ENCODE measurements around the gene TRPC3. TPM values are rescaled to one million over a fixed set of nuclear protein-coding genes. Genes with fewer than 3 reads are reported as not detected.

The TRPC3 gene
- total and polyA plus RNA-seq, 2 of the 8 experiments (the other 6 are each of a cell fraction or from before 2014, with no cell fraction given), result 0.37 to 0.41 TPM

DNA sequence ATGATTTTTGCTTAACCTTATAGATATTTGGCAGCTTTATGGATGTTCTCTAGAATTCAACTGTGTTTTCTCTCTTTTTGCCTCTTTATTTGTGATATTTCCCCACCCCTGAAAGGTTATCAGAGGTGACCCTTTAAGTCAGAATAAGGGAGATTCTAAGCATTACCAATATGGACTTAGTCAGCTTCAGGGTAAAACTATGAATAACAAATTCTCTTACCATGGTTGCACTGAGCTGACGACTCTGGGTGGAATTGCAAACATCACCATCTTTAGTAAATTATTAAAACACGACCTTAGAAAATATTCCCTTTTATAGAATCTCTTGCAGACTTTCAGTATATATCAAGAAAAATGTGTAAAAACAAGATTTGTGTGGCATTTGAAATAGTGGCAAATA is 21.6 kb downstream of the TRPC3 start:
- no peak overlapping the region for H2BK12ac ChIP-seq (ENCODE audit: low read depth, low read length)
- no peak overlapping the region for H2AK5ac ChIP-seq (ENCODE audit: low read depth, low read length)
- TF ChIP-seq ASH2L (IDR thresholded peaks at IDR 0.05; ENCODE audit: low read length) (no peak), SP1 (IDR thresholded peaks at IDR 0.05; ENCODE audit: low read depth, low read length) (no peak), HDAC6 (IDR thresholded peaks at IDR 0.05; ENCODE audit: low read depth, low read length) (no peak), MAFK (IDR thresholded peaks at IDR 0.05; ENCODE audit: low read depth, low read length) (no peak), SIN3A (conservative IDR thresholded peaks at IDR 0.05 in 1 of 2, IDR thresholded peaks at IDR 0.05 in 1 of 2; ENCODE audit: low read depth in 1 of 2, low read length in 2 of 2) (no peak), CHD2 (IDR thresholded peaks at IDR 0.05; ENCODE audit: low read length) (no peak), GTF2F1 (IDR thresholded peaks at IDR 0.05; ENCODE audit: borderline replicate concordance, low read depth, low read length) (no peak), POU5F1 (IDR thresholded peaks at IDR 0.05; ENCODE audit: low read depth, low read length) (no peak), FOSL1 (IDR thresholded peaks at IDR 0.05; ENCODE audit: insufficient read depth, low read depth, low read length) (no peak), PHF8 (conservative IDR thresholded peaks at IDR 0.05; ENCODE audit: low read depth, low read length) (no peak)
- TF ChIP-seq, protein P1, sequence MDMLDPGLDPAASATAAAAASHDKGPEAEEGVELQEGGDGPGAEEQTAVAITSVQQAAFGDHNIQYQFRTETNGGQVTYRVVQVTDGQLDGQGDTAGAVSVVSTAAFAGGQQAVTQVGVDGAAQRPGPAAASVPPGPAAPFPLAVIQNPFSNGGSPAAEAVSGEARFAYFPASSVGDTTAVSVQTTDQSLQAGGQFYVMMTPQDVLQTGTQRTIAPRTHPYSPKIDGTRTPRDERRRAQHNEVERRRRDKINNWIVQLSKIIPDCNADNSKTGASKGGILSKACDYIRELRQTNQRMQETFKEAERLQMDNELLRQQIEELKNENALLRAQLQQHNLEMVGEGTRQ (IDR thresholded peaks at IDR 0.05; ENCODE audit: low read length), result no peak
- H3K18ac ChIP-seq (ENCODE audit: extremely low read depth, low read length), result no peak overlapping the region
- H3K9me3 ChIP-seq (ENCODE audit: insufficient read depth in 2 of 2, low read depth in 1 of 2, low read length in 1 of 2), result no peaks in the 10 kb centered on the region
- no peak overlapping the region for H3K4ac ChIP-seq (replicated peaks; ENCODE audit: insufficient read length, low read depth, low read length)
- no peaks in the 10 kb centered on the region for H4K20me1 ChIP-seq (replicated peaks in 1 of 2; ENCODE audit: control insufficient read depth in 1 of 2, insufficient read depth in 2 of 2, low read length in 2 of 2)
- no peak overlapping the region for H3K23ac ChIP-seq (ENCODE audit: insufficient read length)
- H3K36me3 ChIP-seq (ENCODE audit: control insufficient read depth in 2 of 4, insufficient read depth in 4 of 4, low read length in 3 of 4), result no peaks in the 10 kb centered on the region
- H4K8ac ChIP-seq (ENCODE audit: extremely low read depth, insufficient read depth, low read length), result no peak overlapping the region
- H3K9ac ChIP-seq (replicated peaks in 1 of 4; ENCODE audit: extremely low read depth in 1 of 4, low read depth in 3 of 4, low read length in 3 of 4), result no peak overlapping the region
- H2BK120ac ChIP-seq (replicated peaks; ENCODE audit: low read depth, low read length), result no peak overlapping the region
- FAIRE-seq (no peak), DNase-seq (ENCODE audit: low read depth in 1 of 2, low spot score in 2 of 2) (no peak)
- H3K23me2 ChIP-seq (ENCODE audit: low read depth, low read length), result peaks cover 2% of the 10 kb centered on the region; the same call in 1 of the 2 replicates
- H2BK20ac ChIP-seq (ENCODE audit: low read length), result no peak overlapping the region
- WGBS, 2 experiments (ENCODE audit: extremely low coverage in 1 of 2, insufficient coverage in 1 of 2, insufficient read length in 1 of 2, insufficient replicate concordance in 2 of 2, low coverage in 1 of 2, low lambda C conversion rate in 2 of 2, missing lambda C conversion rate in 1 of 2), result 88% methylated on average over 2 of the region's 2 CpGs; no CpG with 5 or more reads in 1 of the 2 experiments
- H3K27me3 ChIP-seq (replicated peaks in 1 of 4; ENCODE audit: control insufficient read depth in 3 of 4, extremely low read depth in 1 of 4, insufficient read depth in 3 of 4, low read length in 3 of 4), result no peaks in the 10 kb centered on the region
- no peaks in the 10 kb centered on the region for H3K79me2 ChIP-seq (ENCODE audit: control insufficient read depth in 1 of 2, insufficient read depth in 2 of 2, low read length in 2 of 2)
- CTCF ChIA-PET (ENCODE audit: partially characterized antibody), result interaction anchor here (1.5 kb wide), 1 partner anchor 12 kb away, joined by 3 read pairs; no protein-coding TSS in a partner anchor
- H3K27ac ChIP-seq (ENCODE audit: low read depth, low read length), result no peak overlapping the region
- no peak overlapping the region for H2BK15ac ChIP-seq (ENCODE audit: low read length)
- POLR2A ChIA-PET (ENCODE audit: partially characterized antibody), result no interaction called here
- no peak overlapping the region for H3K14ac ChIP-seq (ENCODE audit: insufficient read length)
- H3K56ac ChIP-seq (replicated peaks; ENCODE audit: insufficient read length, low read depth, low read length), result no peak overlapping the region
- no peak overlapping the region for H3K4me2 ChIP-seq (ENCODE audit: insufficient read depth in 1 of 2, low read depth in 2 of 2, low read length in 2 of 2)
- no peak overlapping the region for H2AFZ ChIP-seq (ENCODE audit: low read length)
- no peak overlapping the region for H2BK5ac ChIP-seq (ENCODE audit: low read depth, low read length)
- H3K4me1 ChIP-seq (replicated peaks in 1 of 4; ENCODE audit: control insufficient read depth in 3 of 4, insufficient read depth in 4 of 4, low read length in 3 of 4), result no peaks in the 10 kb centered on the region
- H3K79me1 ChIP-seq (ENCODE audit: low read depth, low read length), result no peaks in the 10 kb centered on the region
- H4K91ac ChIP-seq (replicated peaks; ENCODE audit: insufficient read length, low read length), result no peak overlapping the region
- H4K5ac ChIP-seq (ENCODE audit: insufficient read length, low read depth, low read length), result no peak overlapping the region
- H3K4me3 ChIP-seq (ENCODE audit: extremely low read depth in 1 of 4, insufficient read depth in 2 of 4, low read depth in 3 of 4, low read length in 4 of 4), result no peak overlapping the region
